ENCODE measurements around the gene UBAP2. TPM values are rescaled to one million over a fixed set of nuclear protein-coding genes. Genes with fewer than 3 reads are reported as not detected.

Gene UBAP2
- total and polyA plus RNA-seq, 2 donors (not counting 3 experiments of a cell fraction or from before 2014, with no cell fraction given), result 43.2 to 55.8 TPM

GRCh38 chr9:33927694-33928093, 121.0 kb downstream of the UBAP2 start:
- ChIA-PET CTCF (no interaction called here), POLR2A (no interaction called here)
- no peaks in the 10 kb centered on the region for H4K20me1 ChIP-seq (replicated peaks; ENCODE audit: control insufficient read depth, extremely low read depth, insufficient read depth, low read length)
- H3K9me1 ChIP-seq (replicated peaks; ENCODE audit: control insufficient read depth, extremely low read depth, insufficient read depth, low read length), result no peaks in the 10 kb centered on the region
- H3K4me3 ChIP-seq (replicated peaks in 1 of 3; ENCODE audit: insufficient read depth in 1 of 3, low read depth in 1 of 3, low read length in 3 of 3), result no peak overlapping the region
- no TSS peak for BruUV-seq (replicated peaks)
- no peak overlapping the region for H3K4me2 ChIP-seq (ENCODE audit: insufficient read depth, low read length)
- TF ChIP-seq CTCF (IDR thresholded peaks at IDR 0.05; ENCODE audit: extremely low read depth in 1 of 2, insufficient read depth in 1 of 2, low read depth in 1 of 2, low read length in 2 of 2), result no peak
- no peak for TF ChIP-seq POLR2A (IDR thresholded peaks at IDR 0.05; ENCODE audit: low read depth, low read length)
- TF ChIP-seq POLR2AphosphoS5 (IDR thresholded peaks at IDR 0.05; ENCODE audit: insufficient read depth, low read depth, low read length), result no peak
- no peak for TF ChIP-seq MYC (IDR thresholded peaks at IDR 0.05; ENCODE audit: low read depth, low read length)
- TF ChIP-seq MAX (IDR thresholded peaks at IDR 0.05; ENCODE audit: insufficient read depth, insufficient read length), result no peak
- no peak for TF ChIP-seq EZH2 (IDR thresholded peaks at IDR 0.05; ENCODE audit: borderline replicate concordance, low read depth, low read length, severe bottlenecking)
- no peak for TF ChIP-seq JUN (IDR thresholded peaks at IDR 0.05; ENCODE audit: borderline replicate concordance, insufficient read depth, insufficient read length, low read depth)
- no peak for TF ChIP-seq GATA2 (IDR thresholded peaks at IDR 0.05; ENCODE audit: insufficient read depth, insufficient read length, low read depth, low read length)
- TF ChIP-seq FOS (IDR thresholded peaks at IDR 0.05; ENCODE audit: borderline replicate concordance, insufficient read depth, low read length), result no peak
- intact Hi-C loops (cut with micrococcal nuclease), result no loop called here
- no peak overlapping the region for H3K27ac ChIP-seq (ENCODE audit: insufficient read depth, low read depth, low read length)
- dilution Hi-C loops (cut with MboI; ENCODE audit: extremely low pct_ligation_motif_present, low sequenced_read_pairs), result no loop called here
- H3K27me3 ChIP-seq (ENCODE audit: control insufficient read depth in 2 of 2, insufficient read depth in 2 of 2, low read length in 2 of 2), result no peaks in the 10 kb centered on the region
- no peak overlapping the region for H2AFZ ChIP-seq (ENCODE audit: low read depth, low read length)
- H3K4me1 ChIP-seq (ENCODE audit: control insufficient read depth, extremely low read depth, insufficient read depth, low read length), result no peaks in the 10 kb centered on the region
- FAIRE-seq (no peak), DNase-seq (ENCODE audit: low read depth, low spot score) (no peak)
- H3K9me3 ChIP-seq (replicated peaks; ENCODE audit: control insufficient read depth, insufficient read depth, low read length), result no peaks in the 10 kb centered on the region
- H3K36me3 ChIP-seq (ENCODE audit: control insufficient read depth in 2 of 2, extremely low read depth in 1 of 2, insufficient read depth in 2 of 2, low read length in 2 of 2), result peaks cover 23 to 71% of the 10 kb centered on the region in 2 experiments
- H3K79me2 ChIP-seq (ENCODE audit: control insufficient read depth, insufficient read depth, low read length), result peaks cover 2% of the 10 kb centered on the region
- no peak overlapping the region for H3K9ac ChIP-seq (replicated peaks; ENCODE audit: extremely low read depth, insufficient read depth, low read length)

All from endothelial cell of umbilical vein (primary cell).